Measurements from ENCODE around the gene ASCL2. TPM values are rescaled to one million over a fixed set of nuclear protein-coding genes. Genes with fewer than 3 reads are reported as not detected.

Gene ASCL2
- total and polyA plus RNA-seq, 2 of the 4 experiments (the other 2 are of a cell fraction), result not detected

DNA sequence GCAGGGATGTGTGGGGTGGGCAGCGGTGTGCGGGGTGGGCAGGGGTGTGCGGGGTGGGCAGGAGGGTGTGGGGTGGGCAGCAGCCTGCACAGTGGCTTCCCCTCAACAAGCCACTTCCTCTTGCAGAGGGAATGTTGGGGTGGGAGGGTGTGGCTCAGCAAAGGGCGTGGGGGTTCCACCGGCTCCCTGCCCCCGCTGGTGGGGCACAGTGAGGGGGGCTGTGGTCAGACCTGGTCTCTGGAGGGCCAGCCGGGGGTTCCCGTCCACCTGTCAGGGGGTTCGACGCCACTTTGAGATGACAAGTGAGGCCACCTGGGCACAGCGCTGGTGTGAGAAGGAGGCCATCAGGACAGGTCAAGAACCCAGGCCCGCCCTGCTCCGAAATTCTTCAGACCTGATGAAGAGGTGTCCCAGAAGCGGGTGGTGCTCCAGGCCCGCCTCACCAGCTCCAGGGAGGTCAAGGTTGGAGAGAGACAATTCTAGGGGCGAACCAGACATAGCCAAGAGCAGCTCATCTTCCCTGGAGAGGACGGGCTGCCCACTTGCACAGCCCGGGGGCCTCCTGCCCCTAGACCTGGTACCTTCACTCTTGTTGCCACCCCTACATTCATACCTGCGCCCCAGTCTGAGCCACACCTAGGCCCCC lies 30.0 kb upstream of the ASCL2 start:
- H3K4me2 ChIP-seq (ENCODE audit: low read depth, low read length), result no peak overlapping the region
- H3K79me1 ChIP-seq (ENCODE audit: low read depth in 1 of 2, low read length in 2 of 2), result no peaks in the 10 kb centered on the region
- no peak overlapping the region for H3K14ac ChIP-seq (replicated peaks; ENCODE audit: low read depth, low read length)
- H2BK15ac ChIP-seq (ENCODE audit: low read depth, low read length), result no peak overlapping the region
- H2BK5ac ChIP-seq (ENCODE audit: low read depth, low read length, poor library complexity, severe bottlenecking), result no peak overlapping the region
- no peak overlapping the region for H4K8ac ChIP-seq (ENCODE audit: low read depth in 2 of 2, low read length in 2 of 2)
- POLR2A ChIA-PET (ENCODE audit: unreplicated experiment), result no interaction called here
- 67% methylated on average over 8 of the region's 19 CpGs; no CpG with 5 or more reads in 1 of the 2 experiments for WGBS, 2 experiments (ENCODE audit: extremely low coverage in 2 of 2, insufficient read length in 1 of 2)
- no peak overlapping the region for H3K23ac ChIP-seq (ENCODE audit: low read depth, low read length)
- H3K27ac ChIP-seq (ENCODE audit: insufficient read depth, low read length), result no peak overlapping the region
- H2BK20ac ChIP-seq (ENCODE audit: low read depth, low read length), result no peak overlapping the region
- H2AFZ ChIP-seq (replicated peaks; ENCODE audit: low read length, poor library complexity), result no peak overlapping the region
- ATAC-seq (ENCODE audit: low read depth) (no peak), DNase-seq (no peak)
- intact Hi-C loops (cut with micrococcal nuclease), result no loop called here
- H2BK120ac ChIP-seq (ENCODE audit: low read depth, low read length), result no peak overlapping the region
- H4K91ac ChIP-seq (ENCODE audit: insufficient read depth, low read depth, low read length), result no peak overlapping the region
- H2AK5ac ChIP-seq (ENCODE audit: low read depth, low read length), result no peak overlapping the region
- H3K9me3 ChIP-seq (ENCODE audit: control insufficient read depth, insufficient read depth, low read length), result no peaks in the 10 kb centered on the region
- H4K5ac ChIP-seq (ENCODE audit: low read depth, low read length), result no peak overlapping the region
- H3K4ac ChIP-seq (ENCODE audit: low read depth, low read length), result no peak overlapping the region
- in situ Hi-C loops (cut with MboI; ENCODE audit: low sequenced_read_pairs), result no loop called here
- no peak overlapping the region for H3K4me3 ChIP-seq (ENCODE audit: insufficient read depth, low read depth, low read length)
- H3K9ac ChIP-seq (ENCODE audit: low read depth, low read length), result no peak overlapping the region
- H3K4me1 ChIP-seq (ENCODE audit: control insufficient read depth, insufficient read depth, low read length), result peaks cover under 1% of the 10 kb centered on the region
- H3K27me3 ChIP-seq (ENCODE audit: control insufficient read depth, insufficient read depth, low read length), result peaks cover 15% of the 10 kb centered on the region; the same call in 1 of the 2 replicates
- no peaks in the 10 kb centered on the region for H3K36me3 ChIP-seq (ENCODE audit: control insufficient read depth, insufficient read depth, low read length)
- CTCF ChIA-PET, result interaction anchor here (1.7 kb wide), 1 partner anchor 119 kb away, joined by 5 read pairs; no protein-coding TSS in a partner anchor
- H3K9me1 ChIP-seq (ENCODE audit: insufficient read depth, low read length), result peaks cover under 1% of the 10 kb centered on the region
- dilution Hi-C loops (cut with HindIII; ENCODE audit: low sequenced_read_pairs, unreplicated experiment), result no loop called here
- no peak for TF ChIP-seq NFE2L2 (IDR thresholded peaks at IDR 0.05; ENCODE audit: low read depth, low read length)
- no peak for TF ChIP-seq MXI1 (IDR thresholded peaks at IDR 0.05; ENCODE audit: borderline replicate concordance, low read depth, low read length)
- TF ChIP-seq, protein P1, sequence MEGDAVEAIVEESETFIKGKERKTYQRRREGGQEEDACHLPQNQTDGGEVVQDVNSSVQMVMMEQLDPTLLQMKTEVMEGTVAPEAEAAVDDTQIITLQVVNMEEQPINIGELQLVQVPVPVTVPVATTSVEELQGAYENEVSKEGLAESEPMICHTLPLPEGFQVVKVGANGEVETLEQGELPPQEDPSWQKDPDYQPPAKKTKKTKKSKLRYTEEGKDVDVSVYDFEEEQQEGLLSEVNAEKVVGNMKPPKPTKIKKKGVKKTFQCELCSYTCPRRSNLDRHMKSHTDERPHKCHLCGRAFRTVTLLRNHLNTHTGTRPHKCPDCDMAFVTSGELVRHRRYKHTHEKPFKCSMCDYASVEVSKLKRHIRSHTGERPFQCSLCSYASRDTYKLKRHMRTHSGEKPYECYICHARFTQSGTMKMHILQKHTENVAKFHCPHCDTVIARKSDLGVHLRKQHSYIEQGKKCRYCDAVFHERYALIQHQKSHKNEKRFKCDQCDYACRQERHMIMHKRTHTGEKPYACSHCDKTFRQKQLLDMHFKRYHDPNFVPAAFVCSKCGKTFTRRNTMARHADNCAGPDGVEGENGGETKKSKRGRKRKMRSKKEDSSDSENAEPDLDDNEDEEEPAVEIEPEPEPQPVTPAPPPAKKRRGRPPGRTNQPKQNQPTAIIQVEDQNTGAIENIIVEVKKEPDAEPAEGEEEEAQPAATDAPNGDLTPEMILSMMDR (conservative IDR thresholded peaks at IDR 0.05; ENCODE audit: low read depth, low read length), result no peak
- TF ChIP-seq BHLHE40 (IDR thresholded peaks at IDR 0.05; ENCODE audit: low read depth, low read length), result no peak
- no peak for TF ChIP-seq RAD21 (IDR thresholded peaks at IDR 0.05; ENCODE audit: low read length)
- no peak for TF ChIP-seq POLR2A (IDR thresholded peaks at IDR 0.05; ENCODE audit: low read depth, low read length)
- TF ChIP-seq CEBPB (IDR thresholded peaks at IDR 0.05; ENCODE audit: low read depth, low read length), result no peak
- no peak for TF ChIP-seq FOS (IDR thresholded peaks at IDR 0.05; ENCODE audit: low read depth, low read length)
- TF ChIP-seq RCOR1 (IDR thresholded peaks at IDR 0.05; ENCODE audit: insufficient replicate concordance, low read length), result no peak
- TF ChIP-seq CHD1 (IDR thresholded peaks at IDR 0.05; ENCODE audit: low read depth, low read length), result no peak
- no peak for TF ChIP-seq MAFK (IDR thresholded peaks at IDR 0.05; ENCODE audit: low read depth, low read length)
- TF ChIP-seq MAZ (IDR thresholded peaks at IDR 0.05; ENCODE audit: borderline replicate concordance, low read depth, low read length), result no peak
- TF ChIP-seq, protein P2, sequence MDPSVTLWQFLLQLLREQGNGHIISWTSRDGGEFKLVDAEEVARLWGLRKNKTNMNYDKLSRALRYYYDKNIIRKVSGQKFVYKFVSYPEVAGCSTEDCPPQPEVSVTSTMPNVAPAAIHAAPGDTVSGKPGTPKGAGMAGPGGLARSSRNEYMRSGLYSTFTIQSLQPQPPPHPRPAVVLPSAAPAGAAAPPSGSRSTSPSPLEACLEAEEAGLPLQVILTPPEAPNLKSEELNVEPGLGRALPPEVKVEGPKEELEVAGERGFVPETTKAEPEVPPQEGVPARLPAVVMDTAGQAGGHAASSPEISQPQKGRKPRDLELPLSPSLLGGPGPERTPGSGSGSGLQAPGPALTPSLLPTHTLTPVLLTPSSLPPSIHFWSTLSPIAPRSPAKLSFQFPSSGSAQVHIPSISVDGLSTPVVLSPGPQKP (IDR thresholded peaks at IDR 0.05; ENCODE audit: borderline replicate concordance, low read depth, low read length), result no peak
- TF ChIP-seq USF2 (IDR thresholded peaks at IDR 0.05; ENCODE audit: low read depth, low read length), result no peak
- TF ChIP-seq RFX5 (IDR thresholded peaks at IDR 0.05; ENCODE audit: low read depth, low read length), result no peak
- TF ChIP-seq SMC3 (IDR thresholded peaks at IDR 0.05; ENCODE audit: low read depth, low read length), result no peak
- no peak overlapping the region for H3K18ac ChIP-seq (ENCODE audit: low read depth, low read length)
- H2AK9ac ChIP-seq (replicated peaks; ENCODE audit: low read depth, low read length, poor library complexity), result peak overlapping the region; percentile 50
- BruUV-seq (replicated peaks), result no TSS peak
- H3K56ac ChIP-seq (ENCODE audit: extremely low read depth, insufficient read depth, low read length), result no peak overlapping the region
- no peaks in the 10 kb centered on the region for H4K20me1 ChIP-seq (ENCODE audit: insufficient read depth, low read length)

All from IMR-90 (cell line).